HG02571 (cell line): Measurements from ENCODE around the gene CD4.
"Not testable (repeated sequence)": the region's sequence is repeated elsewhere in the genome, so short reads cannot be mapped to it uniquely, and the experiment has no call there.

Experiments
- ATAC-seq: cut with Tn5 transposase; IDR thresholded peaks from one replicate; pipeline ENCODE4 v1.9.1; 2021; ENCODE audit warnings: mild to moderate bottlenecking, moderate library complexity; ENCODE audit not compliant: unreplicated experiment

Gene CD4

GRCh38 chr12:6843118-6843902 is 54.0 kb downstream of the CD4 start:
- ATAC-seq = no peak

- ATAC-seq = no peak
Observed at GRCh38 chr12:6845395-6845794, 56.1 kb downstream of the CD4 start.

DNA sequence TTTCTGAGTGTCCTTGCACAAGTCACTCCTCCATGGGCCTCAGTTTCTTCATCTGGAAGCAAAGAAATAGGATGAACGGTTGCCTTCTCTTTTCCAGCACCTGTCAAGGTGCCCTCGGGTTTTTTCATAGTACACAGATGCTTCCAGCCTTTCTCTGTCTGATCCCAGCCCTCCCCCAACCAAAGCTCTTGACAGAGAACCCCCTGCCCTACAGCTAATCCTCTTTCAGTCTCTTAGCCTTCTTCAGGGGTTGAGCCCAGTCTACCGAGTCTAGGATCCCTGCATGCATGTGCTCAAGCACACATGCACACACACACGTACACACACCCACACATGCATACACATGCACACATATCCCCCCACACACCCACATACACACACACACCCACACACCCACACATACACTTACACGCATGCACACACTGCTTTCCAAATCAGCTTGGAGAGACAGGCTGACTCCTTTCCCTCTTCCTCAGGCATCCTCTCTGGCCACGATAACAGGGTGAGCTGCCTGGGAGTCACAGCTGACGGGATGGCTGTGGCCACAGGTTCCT is 57.1 kb downstream of the CD4 start:
- no peak for ATAC-seq

- no peak for ATAC-seq
Observed at GRCh38 chr12:6847676-6848075, 58.3 kb downstream of the CD4 start.

GRCh38 chr12:6849427-6849826 is 60.1 kb downstream of the CD4 start:
- ATAC-seq = no peak

DNA sequence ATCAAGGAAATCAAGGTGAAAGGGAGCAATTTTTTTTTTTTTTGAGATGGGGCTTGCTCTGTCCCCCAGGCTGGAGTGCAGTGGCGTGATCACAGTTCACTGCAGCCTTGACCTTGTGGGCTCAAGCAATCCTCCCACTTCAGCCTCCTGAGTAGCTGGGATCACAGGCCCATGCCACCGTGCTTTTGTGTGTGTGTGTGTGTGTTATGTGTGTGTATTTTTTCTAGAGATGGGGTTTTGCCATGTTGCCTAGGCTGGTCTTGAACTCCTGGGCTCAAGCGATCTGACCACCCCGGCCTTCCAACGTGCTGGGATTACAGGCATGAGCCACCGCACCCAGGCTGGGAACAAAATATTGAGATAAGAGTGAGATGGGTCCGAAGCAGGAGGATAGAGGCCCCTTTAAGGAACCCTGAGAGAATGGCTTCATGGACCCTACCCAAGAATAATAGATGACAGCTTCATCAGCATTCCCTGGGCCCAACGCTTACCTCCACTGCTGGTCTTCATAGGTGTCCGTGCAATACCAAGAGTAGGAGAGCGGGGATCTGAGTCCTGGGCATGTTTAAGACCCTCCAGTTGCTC is 60.7 kb downstream of the CD4 start:
- no peak for ATAC-seq

DNA sequence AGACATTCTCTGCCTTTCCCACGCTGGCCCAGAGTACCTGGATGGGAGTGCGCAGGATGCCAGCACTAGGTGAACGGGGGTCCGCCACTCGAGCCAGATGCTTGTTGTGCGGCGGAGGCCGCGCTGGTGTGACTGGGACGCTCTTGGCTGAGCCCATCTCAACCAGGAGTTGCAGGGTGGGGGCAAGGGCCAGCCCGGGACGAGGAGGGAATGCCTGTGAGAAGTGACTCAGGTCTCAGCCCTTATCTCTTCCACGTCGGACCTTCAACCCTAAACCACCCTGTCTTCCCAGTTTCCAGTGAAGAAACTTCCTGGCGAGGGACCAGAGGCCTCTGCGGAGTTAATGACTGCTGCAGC is 61.4 kb downstream of the CD4 start:
- ATAC-seq = no peak

GRCh38 chr12:6851153-6851920 is 62.0 kb downstream of the CD4 start, which contains the start of gene CDCA3:
CDCA3 (minus strand) TSS chr12:6851286; CDS start chr12:6850952, 334 bp downstream.
- ATAC-seq = peak; percentile 47

- peak; percentile 69 for ATAC-seq
Observed at GRCh38 chr12:6851921-6852650, 62.8 kb downstream of the CD4 start, which contains the start of gene USP5. USP5 (plus strand) TSS chr12:6852150; CDS start chr12:6852180, 30 bp downstream.

- ATAC-seq = no peak
Observed at GRCh38 chr12:6852651-6853354, 63.5 kb downstream of the CD4 start.

GRCh38 chr12:6853626-6854025 is 64.3 kb downstream of the CD4 start:
- no peak for ATAC-seq

DNA sequence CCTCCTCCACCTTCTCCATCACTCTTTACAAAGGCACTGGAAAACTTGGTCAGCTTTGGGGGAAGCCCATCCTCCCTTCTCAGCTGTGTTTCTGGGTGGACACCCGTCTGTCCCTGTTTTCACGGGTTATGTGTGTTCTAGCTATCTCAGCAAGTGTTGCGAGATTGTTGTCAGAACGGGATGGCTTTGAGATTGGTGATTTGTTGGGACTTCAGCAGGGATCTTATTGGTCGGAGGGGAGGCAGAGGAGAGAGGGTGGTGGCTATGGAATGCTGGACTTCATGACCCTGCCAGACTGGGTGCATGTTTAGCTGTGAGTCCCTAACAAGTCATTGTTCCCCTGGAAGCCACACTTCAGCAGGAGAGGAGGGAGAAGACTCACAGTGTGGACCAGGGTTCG is 64.7 kb downstream of the CD4 start:
- ATAC-seq = no peak

- ATAC-seq = no peak
Observed at GRCh38 chr12:6855322-6855721, 66.0 kb downstream of the CD4 start.

DNA sequence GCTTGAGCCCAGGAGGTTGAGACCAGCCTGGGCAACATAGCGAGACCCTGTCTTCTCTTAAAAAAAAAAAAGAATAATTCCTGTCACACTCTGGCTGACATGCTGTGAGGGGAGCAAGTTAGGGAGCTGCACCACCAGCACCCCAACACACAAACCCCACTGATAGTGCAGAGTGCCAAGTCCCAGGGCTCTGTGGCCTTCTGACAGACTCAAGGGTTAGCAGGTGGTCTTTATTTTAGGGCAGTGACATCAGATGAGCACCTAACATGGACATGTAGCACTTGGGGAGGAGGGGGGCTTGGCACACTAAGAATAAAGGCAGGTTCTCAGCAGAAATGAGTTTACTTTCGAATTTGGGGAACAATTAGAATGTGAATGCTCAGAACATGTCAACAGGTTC is 69.5 kb downstream of the CD4 start:
- no peak for ATAC-seq

GRCh38 chr12:6860116-6860515 is 70.8 kb downstream of the CD4 start:
- no peak for ATAC-seq

DNA sequence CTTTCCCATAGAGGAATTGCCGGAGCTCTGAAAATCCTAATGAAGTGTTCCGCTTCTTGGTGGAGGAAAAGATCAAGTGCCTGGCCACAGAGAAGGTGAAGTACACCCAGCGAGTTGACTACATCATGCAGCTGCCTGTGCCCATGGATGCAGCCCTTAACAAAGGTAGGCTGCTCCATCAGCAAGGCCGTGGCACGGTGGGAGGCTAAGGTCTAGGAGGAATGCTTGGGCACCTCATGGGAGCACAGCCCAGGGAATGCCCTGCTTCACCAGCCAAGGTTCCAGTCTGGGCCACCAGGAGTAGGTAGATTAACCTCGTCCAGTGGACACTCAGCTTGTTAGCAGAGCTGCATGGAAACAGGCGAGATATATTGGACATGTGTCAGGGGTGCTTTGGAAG is 71.6 kb downstream of the CD4 start:
- no peak for ATAC-seq

DNA sequence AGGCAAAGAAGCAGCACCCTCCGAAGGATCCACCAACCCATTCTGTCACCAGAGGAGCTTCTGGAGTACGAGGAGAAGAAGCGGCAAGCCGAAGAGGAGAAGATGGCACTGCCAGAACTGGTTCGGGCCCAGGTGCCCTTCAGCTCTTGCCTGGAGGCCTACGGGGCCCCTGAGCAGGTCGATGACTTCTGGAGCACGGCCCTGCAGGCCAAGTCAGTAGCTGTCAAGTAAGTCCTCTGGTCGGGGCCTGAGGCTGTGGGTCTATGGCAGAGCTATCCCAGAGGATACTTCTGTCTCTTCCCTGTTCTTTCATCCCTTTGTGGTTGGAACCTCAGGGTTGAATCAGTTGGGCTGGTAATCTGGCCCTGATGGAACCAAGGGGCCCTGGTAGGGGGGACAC is 72.1 kb downstream of the CD4 start:
- ATAC-seq = no peak

- no peak for ATAC-seq
Observed at GRCh38 chr12:6863033-6863432, 73.7 kb downstream of the CD4 start.

DNA sequence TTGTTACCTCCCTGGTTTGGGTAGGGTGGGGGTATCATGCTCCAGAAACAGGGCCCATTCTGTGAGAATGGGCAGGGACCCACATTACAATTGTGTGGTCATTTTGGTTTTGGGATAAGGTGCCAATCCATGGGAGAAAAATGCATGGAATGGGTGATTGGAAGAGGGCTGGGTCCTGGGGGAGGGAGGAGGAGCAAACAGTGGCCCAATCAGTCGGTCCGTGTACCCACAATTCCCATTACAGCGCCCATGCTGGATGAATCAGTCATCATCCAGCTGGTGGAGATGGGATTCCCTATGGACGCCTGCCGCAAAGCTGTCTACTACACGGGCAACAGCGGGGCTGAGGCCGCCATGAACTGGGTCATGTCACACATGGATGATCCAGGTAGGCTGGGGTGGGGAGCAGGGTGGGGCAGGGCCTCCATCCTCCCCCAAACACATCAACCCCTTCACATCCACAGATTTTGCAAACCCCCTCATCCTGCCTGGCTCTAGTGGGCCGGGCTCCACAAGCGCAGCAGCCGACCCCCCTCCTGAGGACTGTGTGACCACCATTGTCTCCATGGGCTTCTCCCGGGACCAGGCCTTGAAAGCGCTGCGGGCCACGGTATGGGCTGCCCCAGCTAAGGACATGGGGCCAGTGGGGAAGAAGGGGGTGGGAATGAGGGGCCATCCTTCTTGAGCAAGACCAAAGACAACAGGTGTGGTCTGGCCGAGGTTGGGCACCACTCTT is 74.4 kb downstream of the CD4 start:
- ATAC-seq = no peak

DNA sequence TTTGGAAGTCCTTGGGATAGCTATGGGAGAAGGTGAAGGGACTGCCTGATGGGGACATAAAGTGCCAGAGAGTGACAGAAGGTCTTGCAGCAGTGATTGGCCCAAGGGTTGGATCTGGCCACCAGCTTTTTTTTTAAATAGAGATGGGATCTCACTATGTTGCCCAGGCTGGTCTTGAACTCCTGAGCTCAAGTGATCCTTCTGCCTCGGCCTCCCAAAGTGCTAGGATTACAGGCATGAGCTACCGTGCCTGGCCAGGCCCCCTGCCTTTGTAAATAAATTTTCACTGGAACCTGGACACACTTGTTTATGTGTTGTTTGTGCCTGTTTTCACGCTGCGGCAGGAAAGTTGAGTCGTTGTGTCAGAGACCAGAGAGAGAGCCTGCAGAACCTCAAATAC is 76.0 kb downstream of the CD4 start:
- ATAC-seq = not testable (repeated sequence)
